ENCODE measurements around the gene IL1RAPL1. TPM values are rescaled to one million over a fixed set of nuclear protein-coding genes. Genes with fewer than 3 reads are reported as not detected.

IL1RAPL1 gene
- total and polyA plus RNA-seq, 2 donors (not counting 3 experiments of a cell fraction or from before 2014, with no cell fraction given) = 0.79 to 1.3 TPM

DNA sequence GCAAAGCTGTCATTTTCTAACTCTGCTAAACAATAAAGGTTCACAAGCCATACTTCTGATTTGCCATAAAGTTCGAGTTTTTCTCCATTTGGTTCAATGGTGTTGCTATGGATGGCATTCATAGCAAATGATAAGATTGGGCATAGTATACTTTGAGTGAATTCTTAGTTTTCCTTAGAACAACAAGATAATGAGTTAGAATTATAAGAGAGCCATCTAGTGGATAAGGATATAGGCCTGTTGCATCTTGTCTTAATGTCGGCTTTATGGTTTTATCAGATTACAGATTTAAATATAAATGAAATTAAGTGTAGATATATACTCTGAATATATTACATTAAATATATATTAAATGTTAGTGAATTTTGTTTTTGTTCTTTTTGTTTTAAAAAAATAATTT lies 644.6 kb downstream of the IL1RAPL1 start:
- H3K27me3 ChIP-seq (ENCODE audit: control insufficient read depth in 2 of 2, insufficient read depth in 2 of 2, low read length in 2 of 2) = no peaks in the 10 kb centered on the region
- intact Hi-C loops (cut with micrococcal nuclease) = loop anchor here (5.0 to 10.0 kb wide), 2 partner anchors 243 to 644 kb away; partner anchors contain the start of gene IL1RAPL1

DNA sequence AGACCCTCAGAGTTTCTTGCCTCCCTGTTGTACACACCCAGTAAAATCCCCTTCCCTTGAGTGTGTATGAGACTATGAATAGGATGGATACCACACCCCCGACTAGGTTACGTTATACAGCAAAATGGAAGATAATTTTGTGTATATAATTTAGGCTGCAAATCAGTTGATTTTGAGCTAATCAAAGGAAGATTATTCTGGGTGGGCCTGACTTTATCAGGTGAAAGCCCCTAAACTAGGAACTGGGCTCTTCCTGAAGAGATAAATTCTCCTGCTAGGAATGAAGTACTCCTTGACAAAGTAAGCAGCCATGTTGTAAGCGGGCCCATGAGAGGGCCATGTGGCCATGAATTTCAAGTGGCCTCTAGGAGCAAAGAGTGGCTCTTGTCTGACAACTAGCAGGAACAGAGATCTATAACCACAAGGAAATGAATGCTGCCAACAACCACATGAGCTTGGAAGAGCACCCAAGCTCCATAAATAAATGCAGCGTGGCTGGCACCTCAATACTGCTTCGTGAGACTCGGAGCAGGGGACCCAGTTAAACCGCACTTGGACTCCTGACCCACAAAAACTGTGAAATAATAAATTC lies 646.4 kb downstream of the IL1RAPL1 start:
- dilution Hi-C loops (cut with MboI; ENCODE audit: extremely low pct_ligation_motif_present, low sequenced_read_pairs) = no loop called here
- Histone ChIP-seq H4K20me1 (replicated peaks; ENCODE audit: control insufficient read depth, extremely low read depth, insufficient read depth, low read length) (no peaks in the 10 kb centered on the region), H3K27me3 (ENCODE audit: control insufficient read depth in 2 of 2, insufficient read depth in 2 of 2, low read length in 2 of 2) (no peaks in the 10 kb centered on the region), H3K4me1 (ENCODE audit: control insufficient read depth, extremely low read depth, insufficient read depth, low read length) (no peaks in the 10 kb centered on the region), H3K4me2 (ENCODE audit: insufficient read depth, low read length) (no peak overlapping the region), H3K27ac (ENCODE audit: insufficient read depth, low read depth, low read length) (no peak overlapping the region), H2AFZ (ENCODE audit: low read depth, low read length) (no peak overlapping the region), H3K9me1 (replicated peaks; ENCODE audit: control insufficient read depth, extremely low read depth, insufficient read depth, low read length) (no peaks in the 10 kb centered on the region), H3K79me2 (ENCODE audit: control insufficient read depth, insufficient read depth, low read length) (no peaks in the 10 kb centered on the region), H3K9me3 (replicated peaks; ENCODE audit: control insufficient read depth, insufficient read depth, low read length) (no peaks in the 10 kb centered on the region), H3K36me3 (ENCODE audit: control insufficient read depth in 2 of 2, extremely low read depth in 1 of 2, insufficient read depth in 2 of 2, low read length in 2 of 2) (no peaks in the 10 kb centered on the region), H3K4me3 (replicated peaks in 1 of 3; ENCODE audit: insufficient read depth in 1 of 3, low read depth in 1 of 3, low read length in 3 of 3) (no peak overlapping the region), H3K9ac (replicated peaks; ENCODE audit: extremely low read depth, insufficient read depth, low read length) (no peak overlapping the region)
- DNase-seq (ENCODE audit: low read depth, low spot score) (no peak), FAIRE-seq (no peak)
- ChIA-PET POLR2A (no interaction called here), CTCF (interaction anchor here (1.0 kb wide), 1 partner anchor 245 kb away, joined by 4 read pairs; no protein-coding TSS in a partner anchor)
- intact Hi-C loops (cut with micrococcal nuclease) = loop anchor here (5.0 to 10.0 kb wide), 2 partner anchors 241 to 646 kb away; partner anchors contain the start of gene IL1RAPL1
- TF ChIP-seq, protein P1, sequence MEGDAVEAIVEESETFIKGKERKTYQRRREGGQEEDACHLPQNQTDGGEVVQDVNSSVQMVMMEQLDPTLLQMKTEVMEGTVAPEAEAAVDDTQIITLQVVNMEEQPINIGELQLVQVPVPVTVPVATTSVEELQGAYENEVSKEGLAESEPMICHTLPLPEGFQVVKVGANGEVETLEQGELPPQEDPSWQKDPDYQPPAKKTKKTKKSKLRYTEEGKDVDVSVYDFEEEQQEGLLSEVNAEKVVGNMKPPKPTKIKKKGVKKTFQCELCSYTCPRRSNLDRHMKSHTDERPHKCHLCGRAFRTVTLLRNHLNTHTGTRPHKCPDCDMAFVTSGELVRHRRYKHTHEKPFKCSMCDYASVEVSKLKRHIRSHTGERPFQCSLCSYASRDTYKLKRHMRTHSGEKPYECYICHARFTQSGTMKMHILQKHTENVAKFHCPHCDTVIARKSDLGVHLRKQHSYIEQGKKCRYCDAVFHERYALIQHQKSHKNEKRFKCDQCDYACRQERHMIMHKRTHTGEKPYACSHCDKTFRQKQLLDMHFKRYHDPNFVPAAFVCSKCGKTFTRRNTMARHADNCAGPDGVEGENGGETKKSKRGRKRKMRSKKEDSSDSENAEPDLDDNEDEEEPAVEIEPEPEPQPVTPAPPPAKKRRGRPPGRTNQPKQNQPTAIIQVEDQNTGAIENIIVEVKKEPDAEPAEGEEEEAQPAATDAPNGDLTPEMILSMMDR (IDR thresholded peaks at IDR 0.05; ENCODE audit: extremely low read depth in 1 of 2, insufficient read depth in 1 of 2, low read depth in 1 of 2, low read length in 2 of 2) = no peak
- TF ChIP-seq JUN (IDR thresholded peaks at IDR 0.05; ENCODE audit: borderline replicate concordance, insufficient read depth, insufficient read length, low read depth) = no peak
- no peak for TF ChIP-seq EZH2 (IDR thresholded peaks at IDR 0.05; ENCODE audit: borderline replicate concordance, low read depth, low read length, severe bottlenecking)
- no peak for TF ChIP-seq POLR2A (IDR thresholded peaks at IDR 0.05; ENCODE audit: low read depth, low read length)
- TF ChIP-seq FOS (IDR thresholded peaks at IDR 0.05; ENCODE audit: borderline replicate concordance, insufficient read depth, low read length) = no peak
- TF ChIP-seq, protein P2, sequence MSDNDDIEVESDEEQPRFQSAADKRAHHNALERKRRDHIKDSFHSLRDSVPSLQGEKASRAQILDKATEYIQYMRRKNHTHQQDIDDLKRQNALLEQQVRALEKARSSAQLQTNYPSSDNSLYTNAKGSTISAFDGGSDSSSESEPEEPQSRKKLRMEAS (IDR thresholded peaks at IDR 0.05; ENCODE audit: insufficient read depth, insufficient read length) = no peak
- no TSS peak for BruUV-seq (replicated peaks)

More for the DNA sequence above, 644.6 kb downstream of the IL1RAPL1 start:
- DNase-seq (ENCODE audit: low read depth, low spot score) (peak; percentile 9), FAIRE-seq (peak; percentile 12)
- H3K9ac ChIP-seq (replicated peaks; ENCODE audit: extremely low read depth, insufficient read depth, low read length) = no peak overlapping the region
- CTCF ChIA-PET = interaction anchor here (0.7 to 1.4 kb wide), 3 partner anchors 10 to 672 kb away, joined by 3 to 4 read pairs (median 3); no protein-coding TSS in a partner anchor
- no peaks in the 10 kb centered on the region for H4K20me1 ChIP-seq (replicated peaks; ENCODE audit: control insufficient read depth, extremely low read depth, insufficient read depth, low read length)
- H3K27ac ChIP-seq (ENCODE audit: insufficient read depth, low read depth, low read length) = no peak overlapping the region
- H3K4me3 ChIP-seq (replicated peaks in 1 of 3; ENCODE audit: insufficient read depth in 1 of 3, low read depth in 1 of 3, low read length in 3 of 3) = no peak overlapping the region
- dilution Hi-C loops (cut with MboI; ENCODE audit: extremely low pct_ligation_motif_present, low sequenced_read_pairs) = no loop called here
- H3K4me1 ChIP-seq (ENCODE audit: control insufficient read depth, extremely low read depth, insufficient read depth, low read length) = no peaks in the 10 kb centered on the region
- BruUV-seq (replicated peaks) = no TSS peak
- H3K9me1 ChIP-seq (replicated peaks; ENCODE audit: control insufficient read depth, extremely low read depth, insufficient read depth, low read length) = no peaks in the 10 kb centered on the region
- no peak overlapping the region for H2AFZ ChIP-seq (ENCODE audit: low read depth, low read length)
- no peaks in the 10 kb centered on the region for H3K36me3 ChIP-seq (ENCODE audit: control insufficient read depth in 2 of 2, extremely low read depth in 1 of 2, insufficient read depth in 2 of 2, low read length in 2 of 2)
- no peaks in the 10 kb centered on the region for H3K79me2 ChIP-seq (ENCODE audit: control insufficient read depth, insufficient read depth, low read length)
- no peaks in the 10 kb centered on the region for H3K9me3 ChIP-seq (replicated peaks; ENCODE audit: control insufficient read depth, insufficient read depth, low read length)
- POLR2A ChIA-PET = no interaction called here
- no peak for TF ChIP-seq FOS (IDR thresholded peaks at IDR 0.05; ENCODE audit: borderline replicate concordance, insufficient read depth, low read length)
- TF ChIP-seq, protein P1 (IDR thresholded peaks at IDR 0.05; ENCODE audit: extremely low read depth in 1 of 2, insufficient read depth in 1 of 2, low read depth in 1 of 2, low read length in 2 of 2) = peak in 1 of 2 donors; percentile 4
- no peak overlapping the region for H3K4me2 ChIP-seq (ENCODE audit: insufficient read depth, low read length)

All from endothelial cell of umbilical vein (primary cell).